HepG2 (cell line): ENCODE results near the gene PSORS1C1. TPM values are rescaled to one million over a fixed set of nuclear protein-coding genes. Genes with fewer than 3 reads are reported as not detected.

Experiments
- ATAC-seq: fragments of 200-7000 bp; cut with Tn5 transposase; 3 replicates; pipeline ENCODE4 v1.9.1; 2020; ENCODE audit warnings: mild to moderate bottlenecking, moderate library complexity
- BruUV-seq: library from RNA; stranded (reverse); fragments of 400-500 nt; replicated peaks from 2 replicates; lab custom pipeline; 2021; lab: Mats Ljungman, UMichigan
- CTCF ChIA-PET: fragments of 300-600 bp; formaldehyde crosslinking; extraction: SDS; loops from one replicate; lab custom pipeline; 2021; ENCODE audit warnings: low total read pairs, inconsistent platforms, low intra/inter-chr PET ratio; lab: Yijun Ruan, JAX
- POLR2A ChIA-PET: fragments of 350-600 bp; sonication (Branson Sonifier 250); formaldehyde crosslinking; loops from one replicate; lab custom pipeline; 2020; ENCODE audit warnings: antibody characterized with exemption, inconsistent platforms; lab: Yijun Ruan, JAX
- DNase-seq: peaks from one replicate; pipeline ENCODE4 v3.0.0-alpha.2; 2015; ENCODE audit warnings: low spot score
- FAIRE-seq: peaks from 3 replicates; lab custom pipeline; 2011; peaks lifted over from hg19 to GRCh38; lab: Jason Lieb, UNC
- H2AFZ ChIP-seq: one replicate; pipeline ENCODE4 v1.6.1; 2011; ENCODE audit warnings: low read length, inconsistent platforms
- H3K27ac ChIP-seq: fragments of 300-600 bp; 3 replicates; pipeline ENCODE4 v1.8.0; 2011; ENCODE audit warnings: mixed run types, mild to moderate bottlenecking, mixed read lengths, low read length, inconsistent platforms; ENCODE audit not compliant: insufficient read depth; ENCODE audit errors: extremely low read length
- H3K27me3 ChIP-seq, 2 experiments: fragments of 200-600 bp in 1 of 2; 2 replicates in 1 of 2; 3 replicates in 1 of 2; pipeline versions ENCODE4 v1.6.0 to v1.8.0; 2011; ENCODE audit warnings: low read length in 2 of 2, mild to moderate bottlenecking in 2 of 2, moderate library complexity in 2 of 2, inconsistent platforms in 1 of 2; ENCODE audit not compliant: insufficient read depth in 2 of 2, control insufficient read depth in 1 of 2
- H3K36me3 ChIP-seq, 2 experiments: fragments of 200-600 bp in 1 of 2; replicated peaks in 1 of 2; 2 replicates in 1 of 2; 3 replicates in 1 of 2; pipeline versions ENCODE4 v1.5.1 to v1.8.0; 2011; ENCODE audit warnings: low read length in 2 of 2, inconsistent platforms in 1 of 2; ENCODE audit not compliant: insufficient read depth in 2 of 2, control insufficient read depth in 1 of 2
- H3K4me1 ChIP-seq: 2 replicates; pipeline ENCODE4 v1.5.1; 2012; ENCODE audit warnings: low read length, inconsistent platforms; ENCODE audit not compliant: insufficient read depth
- H3K4me2 ChIP-seq: 2 replicates; pipeline ENCODE4 v1.6.0; 2011; ENCODE audit warnings: low read depth, low read length, inconsistent platforms
- H3K4me3 ChIP-seq, 3 experiments: fragments of 200-600 bp in 1 of 3; sonication (generic), shearing (Covaris generic) in 1 of 3; replicated peaks in 1 of 3; 2 replicates each; pipeline ENCODE4 v1.5.1; 2011 to 2016; ENCODE audit warnings: low read length in 3 of 3, inconsistent platforms in 2 of 3, low read depth in 2 of 3, mild to moderate bottlenecking in 2 of 3, control low read depth in 1 of 3, mixed read lengths in 1 of 3; ENCODE audit not compliant: insufficient read depth in 1 of 3
- H3K79me2 ChIP-seq: one replicate; pipeline ENCODE4 v1.6.1; 2011; ENCODE audit warnings: low read length, inconsistent platforms; ENCODE audit not compliant: insufficient read depth
- H3K9ac ChIP-seq: 2 replicates; pipeline ENCODE4 v1.6.0; 2011; ENCODE audit warnings: mild to moderate bottlenecking, low read depth, low read length, inconsistent platforms; ENCODE audit not compliant: insufficient read depth
- H3K9me3 ChIP-seq: 2 replicates; pipeline ENCODE4 v1.5.1; 2012; ENCODE audit warnings: mild to moderate bottlenecking, low read length
- H4K20me1 ChIP-seq: 2 replicates; pipeline ENCODE4 v1.6.0; 2011; ENCODE audit warnings: inconsistent platforms, mild to moderate bottlenecking, low read length, moderate library complexity; ENCODE audit not compliant: insufficient read depth
- ATF5 ChIP-seq: sonication (generic); formaldehyde crosslinking; IDR thresholded peaks from 2 replicates; pipeline ENCODE4 v1.4.0; 2020; ENCODE audit warnings: mild to moderate bottlenecking, low read depth, missing genetic modification reagents
- CBX2 ChIP-seq, 2 experiments: fragments of 200-600 bp in 1 of 2; sonication (generic); formaldehyde crosslinking in 1 of 2; IDR thresholded peaks; 2 replicates each; pipeline versions ENCODE4 v1.7.0 to v1.8.1; 2018 to 2022; ENCODE audit warnings: low read depth in 2 of 2, low read length in 1 of 2, mild to moderate bottlenecking in 1 of 2, missing genetic modification reagents in 1 of 2
- CCAR2 ChIP-seq: fragments of 200-400 bp; formaldehyde crosslinking; optimal IDR thresholded peaks from 2 replicates; pipeline ENCODE3; 2018; ENCODE audit warnings: low read depth, mild to moderate bottlenecking, low read length, moderate library complexity
- KAT2B ChIP-seq: fragments of 150-350 bp; IDR thresholded peaks from 2 replicates; pipeline ENCODE4 v1.6.1; 2014; ENCODE audit warnings: low read depth, low read length, borderline replicate concordance
- PHF21A ChIP-seq: sonication (generic); formaldehyde crosslinking; IDR thresholded peaks from 2 replicates; pipeline ENCODE4 v1.5.0; 2020; ENCODE audit warnings: mild to moderate bottlenecking, missing genetic modification reagents
- RAD21 ChIP-seq: fragments of 450-650 bp; formaldehyde crosslinking; IDR thresholded peaks from 2 replicates; pipeline ENCODE4 v1.5.0; 2020; ENCODE audit warnings: mild to moderate bottlenecking
- SAFB2 ChIP-seq: sonication (generic); formaldehyde crosslinking; IDR thresholded peaks from 2 replicates; pipeline ENCODE4 v1.5.1; 2020; ENCODE audit warnings: missing genetic modification reagents, low read depth, mild to moderate bottlenecking, borderline replicate concordance
- SPEN ChIP-seq: sonication (generic); formaldehyde crosslinking; IDR thresholded peaks from 2 replicates; pipeline ENCODE4 v1.5.1; 2020; ENCODE audit warnings: low read depth, mild to moderate bottlenecking, missing genetic modification reagents
- ZC3H13 ChIP-seq: sonication (generic); formaldehyde crosslinking; IDR thresholded peaks from 2 replicates; pipeline ENCODE4 v1.8.1; 2023; ENCODE audit warnings: mild to moderate bottlenecking, missing genetic modification reagents, moderate library complexity
- ZNF136 ChIP-seq: sonication (generic); formaldehyde crosslinking; IDR thresholded peaks from 2 replicates; pipeline ENCODE4 v1.8.1; 2022; ENCODE audit warnings: low read depth, mild to moderate bottlenecking, moderate library complexity, missing genetic modification reagents
- ZNF280B ChIP-seq: sonication (generic); formaldehyde crosslinking; IDR thresholded peaks from 2 replicates; pipeline ENCODE4 v1.5.0; 2020; ENCODE audit warnings: missing genetic modification reagents, mild to moderate bottlenecking, borderline replicate concordance
- ZNF562 ChIP-seq: sonication (generic); formaldehyde crosslinking; IDR thresholded peaks from 2 replicates; pipeline ENCODE4 v1.8.0; 2022; ENCODE audit warnings: missing genetic modification reagents, borderline replicate concordance
- ZNF687 ChIP-seq: sonication (generic); formaldehyde crosslinking; IDR thresholded peaks from 2 replicates; pipeline ENCODE4 v1.5.1; 2020; ENCODE audit warnings: mild to moderate bottlenecking, missing genetic modification reagents, moderate library complexity
- WGBS: methylation state at CpG from one replicate; pipeline ENCODE4 v1.1.6; 2017; ENCODE audit warnings: low lambda C conversion rate; 5-methylcytosine and 5-hydroxymethylcytosine counted together
- in situ Hi-C: cut with HindIII; loops from 2 replicates; pipeline ENCODE4 v1.10.0; 2017; ENCODE audit warnings: low pct_unique_long_range_greater_than_20kb; ENCODE audit not compliant: extremely low pct_ligation_motif_present
- intact Hi-C: fragments of 100-400 bp; cut with micrococcal nuclease; formaldehyde crosslinking; loops from one replicate; pipeline ENCODE4 v1.10.0; 2022; ENCODE audit not compliant: unreplicated experiment
- polyA plus RNA-seq, 8 experiments: library from polyadenylated mRNA; depleted of rRNA in 3 of 8; stranded (reverse) in 7 of 8; unstranded in 1 of 8; fragments of >200 nt; fragmentation: Illumina TruSeq in 4 of 8; extraction: Trizol in 4 of 8; gene quantifications; 2 replicates each; pipeline versions ENCODE4 v1.2.1 to v1.2.3, GENCODE V29; 2011 to 2016; ENCODE audit warnings: low read depth in 4 of 8, missing spikeins in 1 of 8, mixed read lengths in 1 of 8; ENCODE audit not compliant: insufficient read depth in 1 of 8
- total RNA-seq, 5 experiments: library from RNA; depleted of rRNA; stranded (reverse); fragments of >200 nt; fragmentation: Illumina TruSeq; extraction: Trizol; gene quantifications; 2 replicates each; pipeline ENCODE4 v1.2.3, GENCODE V29; 2016; ENCODE audit warnings: low read depth in 1 of 5
- TF ChIP-seq, protein P1 (sequence below): IDR thresholded peaks from 2 replicates; pipeline ENCODE4 v1.6.1; 2016; ENCODE audit warnings: low read depth, control low read depth

Gene PSORS1C1
- total and polyA plus RNA-seq, 2 of the 13 experiments (the other 11 are each of a cell fraction or from before 2014, with no cell fraction given): 0.01 to 0.02 TPM

GRCh38 chr6:31079656-31080261, 34.8 kb upstream of the PSORS1C1 start:
- POLR2A ChIA-PET: interaction anchor here (0.5 to 1.6 kb wide), 3 partner anchors 166 to 255 kb away, joined by 3 to 5 read pairs (median 4); partner anchors contain the start of gene VARS2
- intact Hi-C loops: loop anchor here (2.0 kb wide), 1 partner anchor 165 kb away; the partner anchor contains the start of gene VARS2
- no peak for TF ChIP-seq KAT2B
- TF ChIP-seq RAD21 (CRISPR knock-in tag): peak; percentile 48; the same call in 1 of the 2 replicates
- TF ChIP-seq PHF21A (CRISPR knock-in tag): no peak
- 0 out of 2 replicates have a peak, but pooled peaks have one; percentile 26 for TF ChIP-seq ZNF280B (CRISPR knock-in tag)
- TF ChIP-seq ZNF687 (CRISPR knock-in tag): peak; percentile 42; the same call in 1 of the 2 replicates
- no peak for TF ChIP-seq ZNF562 (CRISPR knock-in tag)
- 0 out of 2 replicates have a peak, but pooled peaks have one; percentile 19 for TF ChIP-seq SPEN (CRISPR knock-in tag)
- TF ChIP-seq CBX2 (IDR thresholded peaks at IDR 0.05; ENCODE audit: low read depth, low read length): no peak
- TF ChIP-seq CBX2 (CRISPR knock-in tag; IDR thresholded peaks at IDR 0.05; ENCODE audit: low read depth): no peak
- no peak for TF ChIP-seq CCAR2
- TF ChIP-seq ZNF136 (CRISPR knock-in tag): 0 out of 2 replicates have a peak, but pooled peaks have one; percentile 30
- TF ChIP-seq, protein P1, sequence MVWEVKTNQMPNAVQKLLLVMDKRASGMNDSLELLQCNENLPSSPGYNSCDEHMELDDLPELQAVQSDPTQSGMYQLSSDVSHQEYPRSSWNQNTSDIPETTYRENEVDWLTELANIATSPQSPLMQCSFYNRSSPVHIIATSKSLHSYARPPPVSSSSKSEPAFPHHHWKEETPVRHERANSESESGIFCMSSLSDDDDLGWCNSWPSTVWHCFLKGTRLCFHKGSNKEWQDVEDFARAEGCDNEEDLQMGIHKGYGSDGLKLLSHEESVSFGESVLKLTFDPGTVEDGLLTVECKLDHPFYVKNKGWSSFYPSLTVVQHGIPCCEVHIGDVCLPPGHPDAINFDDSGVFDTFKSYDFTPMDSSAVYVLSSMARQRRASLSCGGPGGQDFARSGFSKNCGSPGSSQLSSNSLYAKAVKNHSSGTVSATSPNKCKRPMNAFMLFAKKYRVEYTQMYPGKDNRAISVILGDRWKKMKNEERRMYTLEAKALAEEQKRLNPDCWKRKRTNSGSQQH (CRISPR knock-in tag): 0 out of 2 replicates have a peak, but pooled peaks have one; percentile 26
- TF ChIP-seq ATF5 (CRISPR knock-in tag): no peak
- no peak for TF ChIP-seq SAFB2 (CRISPR knock-in tag)
- TF ChIP-seq ZC3H13 (CRISPR knock-in tag): no peak

More at GRCh38 chr6:31079656-31080261, 34.8 kb upstream of the PSORS1C1 start:
- peak; percentile 64 for DNase-seq
- no peak overlapping the region for H3K9ac ChIP-seq
- H3K27me3 ChIP-seq: peaks cover 1 to 7% of the 10 kb centered on the region in 2 experiments; a peak in 3 of 5 replicates
- H3K9me3 ChIP-seq: no peaks in the 10 kb centered on the region
- 0 out of 2 replicates have a peak overlapping the region, but pooled peaks have one; percentile 21 for H3K4me2 ChIP-seq
- FAIRE-seq: peak; percentile 64
- no peaks in the 10 kb centered on the region for H3K36me3 ChIP-seq
- CTCF ChIA-PET: interaction anchor here (1.2 to 1.4 kb wide), 2 partner anchors 8 to 165 kb away, joined by 3 to 9 read pairs; partner anchors contain the start of gene VARS2
- no TSS peak for BruUV-seq
- in situ Hi-C loops: loop anchor here (5.0 to 25.0 kb wide), 3 partner anchors 162 to 617 kb away; partner anchors contain the start of genes NRM and PPP1R18
- ATAC-seq: peak; percentile 88
- H4K20me1 ChIP-seq: no peaks in the 10 kb centered on the region
- H3K27ac ChIP-seq: no peak overlapping the region
- no peak overlapping the region for H2AFZ ChIP-seq
- WGBS: 16% methylated on average over 19 of the region's 22 CpGs
- no peaks in the 10 kb centered on the region for H3K79me2 ChIP-seq
- H3K4me3 ChIP-seq: no peak overlapping the region
- peaks cover 6% of the 10 kb centered on the region; the same call in 1 of the 2 replicates for H3K4me1 ChIP-seq
